ENCODE measurements around the gene ROBO1. TPM values are rescaled to one million over a fixed set of nuclear protein-coding genes. Genes with fewer than 3 reads are reported as not detected.

ROBO1 gene
- total RNA-seq, 1 experiment from 2014 or later, result 7.0 TPM

- no peak for DNase-seq
- no peaks in the 10 kb centered on the region for H3K27me3 ChIP-seq
- H3K4me3 ChIP-seq, result no peak overlapping the region
- no peaks in the 10 kb centered on the region for H3K9me3 ChIP-seq
- H3K36me3 ChIP-seq, result no peaks in the 10 kb centered on the region
These were observed 904.2 kb downstream of the ROBO1 start for GRCh38 chr3:78863306-78864203.

- no peak for DNase-seq
These were observed 906.6 kb downstream of the ROBO1 start for GRCh38 chr3:78861156-78861555.

GRCh38 chr3:78860567-78860966 lies 907.2 kb downstream of the ROBO1 start:
- DNase-seq, result no peak
- Histone ChIP-seq H3K27me3 (no peaks in the 10 kb centered on the region), H3K36me3 (no peaks in the 10 kb centered on the region), H3K9me3 (no peaks in the 10 kb centered on the region), H3K4me3 (no peak overlapping the region)

More at GRCh38 chr3:78861156-78861555, 906.6 kb downstream of the ROBO1 start:
- H3K9me3 ChIP-seq, result no peaks in the 10 kb centered on the region
- H3K4me3 ChIP-seq, result no peak overlapping the region
- H3K27me3 ChIP-seq, result no peaks in the 10 kb centered on the region
- no peaks in the 10 kb centered on the region for H3K36me3 ChIP-seq

- Histone ChIP-seq H3K27me3 (no peaks in the 10 kb centered on the region), H3K9me3 (no peaks in the 10 kb centered on the region), H3K4me3 (no peak overlapping the region), H3K36me3 (no peaks in the 10 kb centered on the region)
- DNase-seq, result no peak
These were observed 908.9 kb downstream of the ROBO1 start for GRCh38 chr3:78858910-78859309.

GRCh38 chr3:78858174-78858573 lies 909.6 kb downstream of the ROBO1 start:
- Histone ChIP-seq H3K36me3 (no peaks in the 10 kb centered on the region), H3K4me3 (no peak overlapping the region), H3K9me3 (no peaks in the 10 kb centered on the region), H3K27me3 (no peaks in the 10 kb centered on the region)
- no peak for DNase-seq

- no peak for DNase-seq
- H3K36me3 ChIP-seq, result no peaks in the 10 kb centered on the region
- H3K27me3 ChIP-seq, result no peaks in the 10 kb centered on the region
- H3K4me3 ChIP-seq, result no peak overlapping the region
- H3K9me3 ChIP-seq, result no peaks in the 10 kb centered on the region
These were observed 910.2 kb downstream of the ROBO1 start for GRCh38 chr3:78857494-78858111.

- Histone ChIP-seq H3K9me3 (no peaks in the 10 kb centered on the region), H3K36me3 (no peaks in the 10 kb centered on the region), H3K4me3 (no peak overlapping the region), H3K27me3 (no peaks in the 10 kb centered on the region)
- DNase-seq, result no peak
These were observed 911.6 kb downstream of the ROBO1 start for GRCh38 chr3:78856164-78856563.

- no peaks in the 10 kb centered on the region for H3K27me3 ChIP-seq
- H3K9me3 ChIP-seq, result no peaks in the 10 kb centered on the region
- no peak overlapping the region for H3K4me3 ChIP-seq
- DNase-seq, result no peak
- H3K36me3 ChIP-seq, result no peaks in the 10 kb centered on the region
These were observed 912.6 kb downstream of the ROBO1 start for GRCh38 chr3:78855190-78855589.

GRCh38 chr3:78848392-78849288 lies 919.2 kb downstream of the ROBO1 start:
- Histone ChIP-seq H3K27me3 (no peaks in the 10 kb centered on the region), H3K36me3 (no peaks in the 10 kb centered on the region), H3K9me3 (no peaks in the 10 kb centered on the region), H3K4me3 (no peak overlapping the region)
- no peak for DNase-seq

- H3K9me3 ChIP-seq, result no peaks in the 10 kb centered on the region
- H3K36me3 ChIP-seq, result no peaks in the 10 kb centered on the region
- no peak overlapping the region for H3K4me3 ChIP-seq
- no peak for DNase-seq
- no peaks in the 10 kb centered on the region for H3K27me3 ChIP-seq
These were observed 920.2 kb downstream of the ROBO1 start for GRCh38 chr3:78847603-78848002.

- Histone ChIP-seq H3K4me3 (no peak overlapping the region), H3K36me3 (no peaks in the 10 kb centered on the region), H3K27me3 (no peaks in the 10 kb centered on the region), H3K9me3 (no peaks in the 10 kb centered on the region)
- no peak for DNase-seq
These were observed 920.6 kb downstream of the ROBO1 start for GRCh38 chr3:78847203-78847602.

- Histone ChIP-seq H3K27me3 (no peaks in the 10 kb centered on the region), H3K9me3 (no peaks in the 10 kb centered on the region), H3K36me3 (no peaks in the 10 kb centered on the region), H3K4me3 (no peak overlapping the region)
- DNase-seq, result no peak
These were observed 921.1 kb downstream of the ROBO1 start for GRCh38 chr3:78846718-78847117.

GRCh38 chr3:78845605-78846004 lies 922.2 kb downstream of the ROBO1 start:
- Histone ChIP-seq H3K4me3 (no peak overlapping the region), H3K27me3 (no peaks in the 10 kb centered on the region), H3K9me3 (no peaks in the 10 kb centered on the region), H3K36me3 (no peaks in the 10 kb centered on the region)
- DNase-seq, result no peak

GRCh38 chr3:78844307-78844706 lies 923.5 kb downstream of the ROBO1 start:
- Histone ChIP-seq H3K4me3 (no peak overlapping the region), H3K36me3 (no peaks in the 10 kb centered on the region), H3K27me3 (no peaks in the 10 kb centered on the region), H3K9me3 (no peaks in the 10 kb centered on the region)
- no peak for DNase-seq

- no peak overlapping the region for H3K4me3 ChIP-seq
- H3K9me3 ChIP-seq, result no peaks in the 10 kb centered on the region
- no peaks in the 10 kb centered on the region for H3K27me3 ChIP-seq
- DNase-seq, result no peak
- no peaks in the 10 kb centered on the region for H3K36me3 ChIP-seq
These were observed 928.1 kb downstream of the ROBO1 start for GRCh38 chr3:78839693-78840092.

- Histone ChIP-seq H3K36me3 (no peaks in the 10 kb centered on the region), H3K27me3 (no peaks in the 10 kb centered on the region), H3K4me3 (no peak overlapping the region), H3K9me3 (no peaks in the 10 kb centered on the region)
- no peak for DNase-seq
These were observed 929.4 kb downstream of the ROBO1 start for GRCh38 chr3:78838362-78838761.

GRCh38 chr3:78834910-78835309 lies 932.9 kb downstream of the ROBO1 start:
- no peaks in the 10 kb centered on the region for H3K9me3 ChIP-seq
- DNase-seq, result no peak
- H3K36me3 ChIP-seq, result no peaks in the 10 kb centered on the region
- H3K4me3 ChIP-seq, result no peak overlapping the region
- no peaks in the 10 kb centered on the region for H3K27me3 ChIP-seq

Data from MG63 (cell line).